Astrocyte (in vitro differentiated cells and primary cell): ENCODE measurements around the gene TNFRSF12A. TPM values are rescaled to one million over a fixed set of nuclear protein-coding genes. Genes with fewer than 3 reads are reported as not detected.

ENCODE experiments used
- DNase-seq: peaks from one replicate; pipeline ENCODE4 v3.0.0-alpha.2; 2010; ENCODE audit warnings: low read depth
- FAIRE-seq: peaks from 2 replicates; lab custom pipeline; 2011; peaks lifted over from hg19 to GRCh38; lab: Jason Lieb, UNC
- H2AFZ ChIP-seq: 2 replicates; pipeline ENCODE4 v1.6.0; 2012; ENCODE audit warnings: low read depth, low read length, inconsistent platforms
- H3K27ac ChIP-seq: 2 replicates; pipeline ENCODE4 v1.5.1; 2011; ENCODE audit warnings: low read depth, low read length, inconsistent platforms
- H3K27me3 ChIP-seq: 2 replicates; pipeline ENCODE4 v1.6.0; 2011; ENCODE audit warnings: low read length, inconsistent platforms; ENCODE audit not compliant: insufficient read depth
- H3K36me3 ChIP-seq: 2 replicates; pipeline ENCODE4 v1.5.1; 2011; ENCODE audit warnings: low read length, inconsistent platforms; ENCODE audit not compliant: insufficient read depth
- H3K4me1 ChIP-seq: 2 replicates; pipeline ENCODE4 v1.5.1; 2011; ENCODE audit warnings: low read length, inconsistent platforms; ENCODE audit not compliant: insufficient read depth
- H3K4me2 ChIP-seq: 2 replicates; pipeline ENCODE4 v1.6.0; 2012; ENCODE audit warnings: low read length, inconsistent platforms
- H3K4me3 ChIP-seq: 2 replicates; pipeline ENCODE4 v1.5.1; 2011; ENCODE audit warnings: low read depth, mild to moderate bottlenecking, low read length, inconsistent platforms; ENCODE audit not compliant: insufficient read depth
- H3K79me2 ChIP-seq: 2 replicates; pipeline ENCODE4 v1.6.0; 2012; ENCODE audit warnings: mild to moderate bottlenecking, low read length, inconsistent platforms; ENCODE audit not compliant: insufficient read depth
- H3K9ac ChIP-seq: 2 replicates; pipeline ENCODE4 v1.6.0; 2012; ENCODE audit warnings: mild to moderate bottlenecking, low read length, inconsistent platforms
- H3K9me3 ChIP-seq: 2 replicates; pipeline ENCODE4 v1.5.1; 2012; ENCODE audit warnings: low read depth, mild to moderate bottlenecking, low read length, inconsistent platforms; ENCODE audit not compliant: insufficient read depth
- H4K20me1 ChIP-seq: 2 replicates; pipeline ENCODE4 v1.6.0; 2012; ENCODE audit warnings: low read length, inconsistent platforms; ENCODE audit not compliant: insufficient read depth
- H3K27ac Mint-ChIP-seq: one replicate; pipeline ENCODE4 v1.8.0; 2021; ENCODE audit warnings: mild to moderate bottlenecking, mixed read lengths; ENCODE audit not compliant: unreplicated experiment
- H3K27me3 Mint-ChIP-seq: one replicate; pipeline ENCODE4 v1.8.0; 2021; ENCODE audit warnings: low read depth, mixed read lengths; ENCODE audit not compliant: unreplicated experiment
- H3K36me3 Mint-ChIP-seq: one replicate; pipeline ENCODE4 v1.8.0; 2021; ENCODE audit warnings: low read depth, mixed read lengths; ENCODE audit not compliant: unreplicated experiment
- H3K4me1 Mint-ChIP-seq: one replicate; pipeline ENCODE4 v1.8.0; 2021; ENCODE audit warnings: low read depth, mixed read lengths; ENCODE audit not compliant: unreplicated experiment
- H3K4me3 Mint-ChIP-seq: one replicate; pipeline ENCODE4 v1.8.0; 2021; ENCODE audit warnings: mild to moderate bottlenecking, moderate library complexity, mixed read lengths; ENCODE audit not compliant: unreplicated experiment
- H3K9me3 Mint-ChIP-seq: one replicate; pipeline ENCODE4 v1.8.0; 2021; ENCODE audit warnings: mild to moderate bottlenecking, mixed read lengths; ENCODE audit not compliant: unreplicated experiment
- EZH2 ChIP-seq: IDR thresholded peaks from 2 replicates; pipeline ENCODE4 v1.6.1; 2012; ENCODE audit warnings: mild to moderate bottlenecking, low read length, inconsistent platforms; ENCODE audit not compliant: insufficient read depth
- total RNA-seq: library from RNA; stranded (reverse); gene quantifications from 2 replicates; pipeline ENCODE4 v1.2.1, GENCODE V29; 2021
- TF ChIP-seq, protein P1 (sequence below): IDR thresholded peaks from 2 replicates; pipeline ENCODE4 v1.5.1; 2011; ENCODE audit warnings: low read depth, mild to moderate bottlenecking, inconsistent platforms, low read length, moderate library complexity; ENCODE audit not compliant: insufficient read depth

The TNFRSF12A gene
- total RNA-seq, 1 donor from 2014 or later, result 262 TPM

- Mint-ChIP-seq H3K27me3 (peaks cover 10% of the 10 kb centered on the region), H3K27ac (peak overlapping the region; percentile 53), H3K36me3 (no peaks in the 10 kb centered on the region), H3K4me3 (no peak overlapping the region), H3K4me1 (no peaks in the 10 kb centered on the region), H3K9me3 (no peaks in the 10 kb centered on the region)
- H3K9ac ChIP-seq, result no peak overlapping the region
- no peaks in the 10 kb centered on the region for H3K79me2 ChIP-seq
- no peak overlapping the region for H2AFZ ChIP-seq
- H3K4me3 ChIP-seq, result no peak overlapping the region
- TF ChIP-seq EZH2, result no peak
- TF ChIP-seq, protein P1, sequence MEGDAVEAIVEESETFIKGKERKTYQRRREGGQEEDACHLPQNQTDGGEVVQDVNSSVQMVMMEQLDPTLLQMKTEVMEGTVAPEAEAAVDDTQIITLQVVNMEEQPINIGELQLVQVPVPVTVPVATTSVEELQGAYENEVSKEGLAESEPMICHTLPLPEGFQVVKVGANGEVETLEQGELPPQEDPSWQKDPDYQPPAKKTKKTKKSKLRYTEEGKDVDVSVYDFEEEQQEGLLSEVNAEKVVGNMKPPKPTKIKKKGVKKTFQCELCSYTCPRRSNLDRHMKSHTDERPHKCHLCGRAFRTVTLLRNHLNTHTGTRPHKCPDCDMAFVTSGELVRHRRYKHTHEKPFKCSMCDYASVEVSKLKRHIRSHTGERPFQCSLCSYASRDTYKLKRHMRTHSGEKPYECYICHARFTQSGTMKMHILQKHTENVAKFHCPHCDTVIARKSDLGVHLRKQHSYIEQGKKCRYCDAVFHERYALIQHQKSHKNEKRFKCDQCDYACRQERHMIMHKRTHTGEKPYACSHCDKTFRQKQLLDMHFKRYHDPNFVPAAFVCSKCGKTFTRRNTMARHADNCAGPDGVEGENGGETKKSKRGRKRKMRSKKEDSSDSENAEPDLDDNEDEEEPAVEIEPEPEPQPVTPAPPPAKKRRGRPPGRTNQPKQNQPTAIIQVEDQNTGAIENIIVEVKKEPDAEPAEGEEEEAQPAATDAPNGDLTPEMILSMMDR, result no peak
- H3K27me3 ChIP-seq, result peaks cover 14% of the 10 kb centered on the region
- FAIRE-seq (no peak), DNase-seq (no peak)
- no peaks in the 10 kb centered on the region for H4K20me1 ChIP-seq
- no peak overlapping the region for H3K27ac ChIP-seq
- H3K4me1 ChIP-seq, result no peaks in the 10 kb centered on the region
- no peaks in the 10 kb centered on the region for H3K9me3 ChIP-seq
- H3K4me2 ChIP-seq, result no peak overlapping the region
- no peaks in the 10 kb centered on the region for H3K36me3 ChIP-seq
Observed at GRCh38 chr16:3001316-3001715, 18.9 kb upstream of the TNFRSF12A start.

DNA sequence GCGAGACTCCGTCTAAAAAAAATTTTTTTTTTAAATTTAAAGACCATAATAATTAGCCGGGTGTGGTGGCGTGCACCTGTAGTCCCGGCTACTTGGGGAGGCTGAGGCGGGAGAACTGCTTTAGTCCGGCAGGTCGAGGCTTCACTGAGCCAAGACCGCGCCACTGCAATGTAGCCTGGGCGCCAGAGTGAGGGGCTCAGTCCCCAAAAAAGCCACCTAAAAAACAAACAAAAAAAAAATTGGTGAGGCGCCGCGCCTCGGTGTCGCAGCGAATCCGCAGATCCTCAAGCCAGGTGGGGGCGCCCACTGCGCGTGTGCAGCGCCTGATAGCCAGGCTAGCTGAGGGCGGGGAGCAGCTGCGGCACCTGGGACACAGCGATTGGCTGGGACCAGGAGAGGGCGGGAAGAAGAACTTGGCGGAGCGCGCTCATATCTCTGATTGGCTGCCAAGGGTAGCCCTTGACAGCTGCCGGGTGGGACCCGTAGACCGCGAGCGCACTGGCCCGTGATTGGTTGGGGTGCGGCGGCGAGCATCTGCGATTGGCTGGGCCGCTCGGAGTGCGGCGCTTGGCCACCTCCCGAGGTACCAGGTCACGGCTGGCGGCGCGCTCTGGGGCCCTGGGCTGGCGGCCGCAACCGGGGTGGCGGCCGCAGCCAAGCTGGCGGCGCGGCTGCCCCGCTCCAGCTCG lies 16.4 kb upstream of the TNFRSF12A start:
- Histone ChIP-seq H3K4me2 (peak overlapping the region; percentile 58), H3K79me2 (no peaks in the 10 kb centered on the region), H3K36me3 (no peaks in the 10 kb centered on the region), H3K9ac (no peak overlapping the region), H3K4me1 (peaks cover 6% of the 10 kb centered on the region), H3K27me3 (peaks cover 31% of the 10 kb centered on the region), H3K9me3 (no peaks in the 10 kb centered on the region), H3K4me3 (no peak overlapping the region), H2AFZ (no peak overlapping the region), H4K20me1 (no peaks in the 10 kb centered on the region), H3K27ac (no peak overlapping the region)
- H3K27ac Mint-ChIP-seq, result no peak overlapping the region
- H3K27me3 Mint-ChIP-seq, result peaks cover 12% of the 10 kb centered on the region
- FAIRE-seq (no peak), DNase-seq (peak; percentile 93)
- TF ChIP-seq EZH2, result no peak
- TF ChIP-seq, protein P1, result no peak
- H3K9me3 Mint-ChIP-seq, result no peaks in the 10 kb centered on the region
- H3K4me1 Mint-ChIP-seq, result peaks cover 13% of the 10 kb centered on the region
- H3K36me3 Mint-ChIP-seq, result no peaks in the 10 kb centered on the region
- no peak overlapping the region for H3K4me3 Mint-ChIP-seq

- Histone ChIP-seq H3K27me3 (peaks cover 33% of the 10 kb centered on the region), H3K9me3 (no peaks in the 10 kb centered on the region), H3K36me3 (no peaks in the 10 kb centered on the region), H3K27ac (no peak overlapping the region), H3K9ac (no peak overlapping the region), H3K79me2 (no peaks in the 10 kb centered on the region), H3K4me2 (peak overlapping the region; percentile 58), H4K20me1 (no peaks in the 10 kb centered on the region), H3K4me1 (peaks cover 6% of the 10 kb centered on the region), H2AFZ (no peak overlapping the region), H3K4me3 (no peak overlapping the region)
- Mint-ChIP-seq H3K36me3 (no peaks in the 10 kb centered on the region), H3K4me1 (peaks cover 14% of the 10 kb centered on the region), H3K27me3 (peaks cover 8% of the 10 kb centered on the region), H3K9me3 (no peaks in the 10 kb centered on the region), H3K4me3 (no peak overlapping the region), H3K27ac (no peak overlapping the region)
- FAIRE-seq (no peak), DNase-seq (no peak)
- TF ChIP-seq EZH2, result no peak
- TF ChIP-seq, protein P1, result no peak
Observed at GRCh38 chr16:3004319-3004718, 15.8 kb upstream of the TNFRSF12A start.
